ENCODE data around the gene PTK6. TPM values are rescaled to one million over a fixed set of nuclear protein-coding genes. Genes with fewer than 3 reads are reported as not detected.
"Not testable (repeated sequence)": the region's sequence is repeated elsewhere in the genome, so short reads cannot be mapped to it uniquely, and the experiment has no call there.

Gene PTK6
- total and polyA plus RNA-seq, 12 donors = 0.03 to 0.28 (median 0.06) TPM; not detected in 9

DNA sequence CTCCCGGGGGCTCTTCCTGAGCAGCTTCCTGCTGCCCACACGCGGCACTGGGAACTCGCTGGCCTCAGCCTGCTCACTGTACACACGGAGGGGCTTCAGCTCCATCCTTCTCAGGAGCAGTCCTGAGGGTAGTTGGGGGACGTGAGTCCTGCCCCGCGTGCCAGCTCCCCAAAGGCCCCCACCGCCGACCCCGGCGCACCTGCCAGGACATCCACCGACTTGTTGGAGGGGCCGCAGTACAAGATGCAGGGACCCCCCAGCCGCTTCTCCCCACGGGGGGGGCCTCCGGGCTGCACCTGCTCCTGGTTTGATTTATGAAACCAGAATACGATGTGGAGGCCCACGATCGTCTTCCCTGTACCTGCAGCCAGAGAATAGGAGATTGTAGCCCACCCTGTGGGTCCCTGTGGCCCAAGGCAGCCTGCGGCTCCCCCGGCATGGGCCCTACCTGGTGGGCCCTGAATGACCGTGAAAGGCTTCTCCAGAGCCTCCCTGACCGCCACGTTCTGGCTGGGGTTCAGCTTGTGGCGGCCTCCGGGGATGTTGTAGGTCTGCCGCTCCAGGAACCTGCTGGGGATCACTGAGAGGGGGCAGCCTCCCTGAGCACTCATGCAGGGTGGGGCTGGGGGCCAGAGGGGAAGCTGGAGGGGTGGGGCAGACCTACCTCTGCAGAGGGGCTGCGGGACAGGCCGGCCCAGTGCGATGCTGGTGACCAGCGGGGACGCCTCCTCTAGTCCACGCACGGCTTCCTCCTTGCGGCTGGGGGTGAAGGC is 24.6 kb upstream of the PTK6 start:
- TF ChIP-seq, protein P1, sequence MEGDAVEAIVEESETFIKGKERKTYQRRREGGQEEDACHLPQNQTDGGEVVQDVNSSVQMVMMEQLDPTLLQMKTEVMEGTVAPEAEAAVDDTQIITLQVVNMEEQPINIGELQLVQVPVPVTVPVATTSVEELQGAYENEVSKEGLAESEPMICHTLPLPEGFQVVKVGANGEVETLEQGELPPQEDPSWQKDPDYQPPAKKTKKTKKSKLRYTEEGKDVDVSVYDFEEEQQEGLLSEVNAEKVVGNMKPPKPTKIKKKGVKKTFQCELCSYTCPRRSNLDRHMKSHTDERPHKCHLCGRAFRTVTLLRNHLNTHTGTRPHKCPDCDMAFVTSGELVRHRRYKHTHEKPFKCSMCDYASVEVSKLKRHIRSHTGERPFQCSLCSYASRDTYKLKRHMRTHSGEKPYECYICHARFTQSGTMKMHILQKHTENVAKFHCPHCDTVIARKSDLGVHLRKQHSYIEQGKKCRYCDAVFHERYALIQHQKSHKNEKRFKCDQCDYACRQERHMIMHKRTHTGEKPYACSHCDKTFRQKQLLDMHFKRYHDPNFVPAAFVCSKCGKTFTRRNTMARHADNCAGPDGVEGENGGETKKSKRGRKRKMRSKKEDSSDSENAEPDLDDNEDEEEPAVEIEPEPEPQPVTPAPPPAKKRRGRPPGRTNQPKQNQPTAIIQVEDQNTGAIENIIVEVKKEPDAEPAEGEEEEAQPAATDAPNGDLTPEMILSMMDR (IDR thresholded peaks at IDR 0.05) = no peak
- 89 to 94% methylated on average over 36 of the region's 36 CpGs for WGBS, 2 donors
- DNase-seq (no peak), ATAC-seq (no peak)
- H3K4me1 ChIP-seq = peaks cover 0 to 1% (median 0%) of the 10 kb centered on the region in 9 donors
- H3K4me3 ChIP-seq = no peak overlapping the region
- H3K36me3 ChIP-seq = peaks cover 6 to 89% (median 57%) of the 10 kb centered on the region in 9 donors
- no peak overlapping the region for H3K27ac ChIP-seq
- H3K27me3 ChIP-seq = peaks cover 0 to 16% (median 0%) of the 10 kb centered on the region in 7 donors
- no peaks in the 10 kb centered on the region for H3K9me3 ChIP-seq
- intact Hi-C loops (cut with DNase I) = no loop called here

DNA sequence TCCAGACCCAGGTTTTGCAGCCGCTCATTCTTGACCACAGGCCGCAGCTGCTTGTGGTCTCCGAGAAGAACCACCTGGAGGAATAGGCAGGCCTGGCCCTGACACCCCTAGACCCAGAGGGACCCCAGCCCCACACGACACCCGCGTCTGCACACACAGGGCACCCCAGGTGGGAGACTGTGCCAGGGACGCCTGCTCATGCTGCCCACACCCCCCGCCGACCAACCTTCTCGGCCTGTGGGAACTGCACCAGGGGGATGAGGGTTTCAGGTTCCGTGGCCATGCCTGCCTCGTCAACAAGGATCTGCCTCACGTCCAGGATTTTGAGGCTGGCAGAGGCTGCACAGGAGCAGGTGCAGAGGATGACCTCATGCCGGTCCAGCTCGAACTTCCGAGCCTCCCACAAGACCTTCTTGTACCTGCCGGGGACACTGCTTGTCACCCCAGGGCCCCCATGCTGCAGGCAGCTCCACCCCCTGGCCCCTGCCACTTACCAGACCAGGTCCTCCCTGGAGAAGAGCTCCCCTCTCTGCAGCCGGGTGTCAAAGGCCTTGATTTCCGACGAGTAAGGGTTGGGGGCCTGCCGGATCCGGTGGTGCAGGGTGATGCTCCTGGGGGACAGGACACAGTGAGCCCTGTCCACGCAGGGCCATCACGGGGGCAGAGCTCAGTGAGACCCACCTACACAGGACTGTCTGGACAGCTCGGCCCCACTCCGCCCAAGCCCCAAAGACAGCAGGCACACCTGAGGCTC is 23.9 kb upstream of the PTK6 start:
- ATAC-seq (no peak), DNase-seq (no peak)
- H3K36me3 ChIP-seq = peaks cover 6 to 82% (median 55%) of the 10 kb centered on the region in 9 donors

DNA sequence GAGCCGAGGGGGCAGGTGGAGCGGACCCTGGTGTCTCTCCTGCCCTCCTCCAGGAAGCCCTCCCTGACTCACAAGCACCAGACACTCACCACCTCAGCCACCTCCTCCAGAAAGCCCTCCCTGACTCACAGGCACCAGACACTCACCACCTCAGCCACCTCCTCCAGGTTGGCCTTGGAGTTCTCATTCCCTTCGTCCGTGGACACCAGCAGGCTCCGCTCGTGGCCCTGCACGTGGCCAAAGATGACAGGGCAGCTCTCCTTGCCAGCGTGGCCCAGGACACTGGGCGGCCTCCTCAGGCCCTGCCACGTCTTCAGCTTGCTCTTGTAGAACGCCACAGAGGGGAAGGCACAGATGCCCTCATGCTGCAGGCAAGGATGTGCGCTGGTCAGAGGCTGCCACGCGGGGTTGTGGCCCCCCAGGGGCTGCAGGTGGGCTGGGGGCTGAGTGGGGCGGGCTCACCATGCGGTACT is 23.2 kb upstream of the PTK6 start:
- intact Hi-C loops (cut with DNase I) = no loop called here
- Histone ChIP-seq H3K9me3 (no peaks in the 10 kb centered on the region), H3K4me1 (no peaks in the 10 kb centered on the region), H3K36me3 (peaks cover 6 to 76% (median 51%) of the 10 kb centered on the region in 9 donors), H3K27me3 (peaks cover 0 to 9% (median 0%) of the 10 kb centered on the region in 7 donors), H3K27ac (no peak overlapping the region), H3K4me3 (no peak overlapping the region)
- no peak for ATAC-seq
- DNase-seq = no peak
- TF ChIP-seq, protein P1 (IDR thresholded peaks at IDR 0.05) = no peak
- WGBS, 2 donors = 96 to 97% methylated on average over 16 of the region's 16 CpGs

More for the DNA sequence above, 23.9 kb upstream of the PTK6 start:
- Histone ChIP-seq H3K4me3 (no peak overlapping the region), H3K27ac (no peak overlapping the region), H3K27me3 (peaks cover 0 to 15% (median 0%) of the 10 kb centered on the region in 7 donors), H3K9me3 (no peaks in the 10 kb centered on the region), H3K4me1 (no peaks in the 10 kb centered on the region)
- TF ChIP-seq, protein P1 (IDR thresholded peaks at IDR 0.05) = no peak
- intact Hi-C loops (cut with DNase I) = no loop called here
- WGBS, 2 donors = 94% methylated on average over 26 of the region's 26 CpGs

DNA sequence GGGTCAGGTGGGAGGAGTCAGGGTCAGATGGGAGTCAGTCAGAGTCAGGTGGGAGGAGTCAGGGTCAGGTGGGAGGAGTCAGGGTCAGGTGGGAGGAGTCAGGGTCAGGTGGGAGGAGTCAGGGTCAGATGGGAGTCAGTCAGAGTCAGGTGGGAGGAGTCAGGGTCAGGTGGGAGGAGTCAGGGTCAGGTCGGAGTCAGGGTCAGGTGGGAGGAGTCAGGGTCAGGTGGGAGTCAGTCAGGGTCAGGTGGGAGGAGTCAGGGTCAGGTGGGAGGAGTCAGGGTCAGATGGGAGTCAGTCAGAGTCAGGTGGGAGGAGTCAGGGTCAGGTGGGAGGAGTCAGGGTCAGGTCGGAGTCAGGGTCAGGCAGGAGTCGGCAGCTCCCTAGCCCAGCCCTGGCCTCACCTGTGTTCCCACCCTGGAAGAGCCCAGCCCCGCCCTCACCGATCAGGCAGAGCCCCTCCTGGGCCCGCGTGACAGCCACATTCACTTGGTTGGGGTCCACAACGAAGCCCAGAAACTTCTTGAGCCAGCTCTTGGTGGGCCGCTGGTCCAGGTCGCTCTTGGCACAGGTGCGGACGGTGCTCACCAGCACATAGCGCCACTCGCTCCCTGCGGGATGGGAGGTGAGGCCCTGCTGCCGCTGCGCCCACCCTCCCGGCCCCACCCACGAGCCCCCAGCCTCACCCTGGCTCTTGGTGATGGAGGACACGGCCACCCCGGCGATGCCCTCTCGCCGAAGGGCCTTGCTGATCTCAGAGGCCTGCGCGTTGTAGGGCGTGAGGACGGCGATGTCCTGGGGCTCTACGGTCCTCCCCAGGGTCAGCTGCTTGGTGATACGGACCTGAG is 22.5 kb upstream of the PTK6 start:
- ATAC-seq; H3K27ac ChIP-seq; intact Hi-C loops (cut with DNase I); H3K27me3 ChIP-seq; H3K9me3 ChIP-seq; H3K4me1 ChIP-seq; H3K4me3 ChIP-seq; DNase-seq: not testable (repeated sequence)
- WGBS, 2 donors = 94 to 95% methylated on average over 30 to 31 of the region's 31 CpGs
- H3K36me3 ChIP-seq = peaks cover 6 to 69% (median 47%) of the 10 kb centered on the region in 9 donors
